T47D (cell line): ENCODE data around the gene C1orf52.
A peak's percentile ranks its signal among the peaks of the same experiment; 100 is the strongest.

Experiments used
- DNase-seq, 2 experiments: peaks; one replicate each; pipeline versions ENCODE4 v3.0.0 to v3.0.0-alpha.2; 2011 to 2012; ENCODE audit warnings: low read depth in 1 of 2, low spot score in 1 of 2
- JUND ChIP-seq: IDR thresholded peaks from 2 replicates; pipeline ENCODE4 v1.6.1; 2012; ENCODE audit warnings: low read depth
- in situ Hi-C: cut with HindIII; loops from 2 replicates; pipeline ENCODE4 v1.10.0; 2016; ENCODE audit warnings: low sequenced_read_pairs, low pct_unique_long_range_greater_than_20kb

C1orf52 gene

DNA sequence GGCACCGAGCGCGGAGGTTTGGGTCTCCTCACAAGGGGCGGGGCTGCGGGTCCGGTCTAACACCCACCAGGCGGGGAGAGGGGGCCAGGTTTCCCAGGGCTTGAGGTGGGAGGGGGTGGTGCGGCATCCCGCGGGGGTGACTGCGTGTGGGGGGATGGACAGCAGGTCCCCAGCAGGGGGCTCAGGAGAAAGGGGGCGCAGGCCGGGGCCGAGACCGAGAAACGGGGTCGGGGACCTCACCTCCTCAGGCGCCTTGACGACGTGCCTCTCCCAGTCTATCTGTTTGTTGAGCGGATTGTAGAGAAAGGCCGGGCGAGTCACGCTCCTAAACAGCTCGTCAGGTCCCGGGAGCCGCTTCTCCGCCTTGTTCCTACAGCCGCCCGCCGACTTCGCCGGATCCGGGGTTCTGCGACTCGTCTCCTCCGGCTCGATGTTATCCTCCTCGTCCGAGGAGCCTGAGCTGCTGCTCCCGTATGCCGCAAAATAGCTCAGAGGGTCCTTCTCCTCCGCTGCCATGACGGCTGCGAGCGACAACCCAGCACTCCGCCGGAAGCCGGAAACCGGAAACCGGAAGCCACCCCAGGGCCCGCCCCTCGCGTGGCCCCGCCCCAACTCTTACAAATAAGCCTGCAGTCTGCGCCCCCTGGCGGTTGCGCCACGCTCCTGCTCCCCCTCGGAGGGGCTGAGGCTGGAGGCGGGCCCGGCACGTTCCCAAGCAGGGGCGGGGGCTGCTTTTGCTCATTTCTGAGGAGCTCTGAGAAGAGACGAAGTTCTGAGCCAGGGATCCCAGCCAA is at the start of gene C1orf52:
Gene C1orf52, minus strand, starts transcription at position 545 of the 794 bp plus-strand sequence. Its CDS starts 29 bp downstream, at position 516.
- DNase-seq = peak; percentile 59 to 89
- in situ Hi-C loops = no loop called here
- TF ChIP-seq JUND = no peak

DNA sequence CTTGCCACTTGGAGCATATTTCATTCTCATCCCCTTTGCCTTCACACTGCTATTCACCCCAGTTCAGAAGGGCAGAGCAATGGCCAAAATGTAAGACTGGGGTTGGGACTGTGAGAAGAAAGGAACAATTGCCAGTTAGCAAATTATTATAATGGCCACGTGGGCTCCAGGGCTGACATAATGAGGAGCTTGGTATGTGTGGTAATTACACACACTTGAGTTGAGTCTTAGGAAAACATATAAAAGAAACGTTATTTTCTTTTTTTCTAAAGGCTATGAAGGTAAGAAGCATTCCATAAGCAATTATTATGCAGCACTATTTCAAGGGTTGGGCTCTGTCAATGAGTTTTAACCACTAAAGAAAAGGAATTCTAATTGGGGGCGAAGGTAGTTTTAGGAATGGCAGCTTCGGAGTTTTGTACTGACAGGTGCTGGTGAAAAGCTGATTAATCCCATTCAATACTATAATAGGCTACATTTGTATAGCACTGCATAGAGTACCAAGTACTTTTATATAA is 49.4 kb upstream of the C1orf52 start:
- TF ChIP-seq JUND = no peak
- no peak for DNase-seq
- in situ Hi-C loops = no loop called here

DNA sequence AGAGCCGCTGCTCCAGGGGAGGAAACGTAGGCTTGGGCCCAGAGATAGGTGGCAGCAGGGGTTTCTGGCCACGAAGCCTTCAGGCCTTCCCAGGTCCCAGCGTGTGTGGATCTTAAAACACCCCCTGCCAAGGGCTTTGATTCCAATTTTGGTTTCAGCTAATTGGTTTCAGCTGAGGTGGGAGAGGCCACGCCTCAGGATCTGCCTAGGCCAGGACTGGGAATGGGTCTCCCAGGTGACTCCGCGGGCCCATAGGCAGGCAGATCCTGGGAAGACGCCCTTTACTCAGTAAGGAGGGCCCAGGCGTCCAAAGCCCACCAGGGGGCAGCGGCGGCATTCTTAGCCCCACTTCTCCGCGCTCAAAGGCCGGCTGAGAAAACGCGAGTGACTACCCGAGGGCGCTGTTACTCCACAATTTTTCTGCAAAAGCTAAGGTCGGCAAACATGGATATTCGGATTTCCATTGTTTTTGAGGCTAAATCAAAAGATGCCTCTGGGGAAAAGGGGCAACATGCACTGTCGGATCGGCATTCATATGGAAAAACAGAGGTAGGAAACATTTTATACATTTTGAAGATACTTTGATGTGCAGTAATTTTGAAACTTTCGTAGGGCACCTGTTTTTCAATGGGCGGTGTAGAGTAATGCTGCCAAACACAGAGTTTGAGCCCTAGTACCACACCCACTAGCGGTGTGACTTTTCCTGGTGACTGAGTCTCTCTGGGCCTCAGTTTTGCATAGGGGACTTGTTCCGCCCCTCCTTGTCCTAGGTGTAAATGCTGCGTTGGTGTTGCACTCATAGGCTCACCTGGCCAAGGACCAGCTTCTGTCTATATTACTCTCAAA is 48.7 kb upstream of the C1orf52 start:
- in situ Hi-C loops = no loop called here
- TF ChIP-seq JUND = no peak
- peak in 1 of 2 experiments; percentile 77 for DNase-seq

DNA sequence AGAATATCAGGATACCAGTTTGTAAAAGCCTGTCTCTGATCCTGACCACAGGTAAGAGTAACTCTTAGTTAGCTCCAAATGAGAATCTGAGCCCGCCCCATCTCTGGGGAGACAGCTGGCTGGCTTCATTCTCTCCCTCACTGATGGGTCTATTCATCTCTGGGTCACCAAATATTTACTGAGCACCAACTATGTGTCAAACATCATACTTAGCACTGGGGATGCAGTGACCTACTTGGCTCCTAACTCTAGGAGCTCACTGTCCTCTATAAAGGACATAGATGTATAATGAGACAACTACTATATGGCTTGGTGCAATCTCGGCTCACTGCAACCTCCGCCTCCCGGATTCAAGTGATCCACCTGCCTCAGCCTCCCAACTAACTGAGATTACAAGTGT is 46.8 kb upstream of the C1orf52 start:
- no peak for TF ChIP-seq JUND
- in situ Hi-C loops = no loop called here
- DNase-seq = no peak

DNA sequence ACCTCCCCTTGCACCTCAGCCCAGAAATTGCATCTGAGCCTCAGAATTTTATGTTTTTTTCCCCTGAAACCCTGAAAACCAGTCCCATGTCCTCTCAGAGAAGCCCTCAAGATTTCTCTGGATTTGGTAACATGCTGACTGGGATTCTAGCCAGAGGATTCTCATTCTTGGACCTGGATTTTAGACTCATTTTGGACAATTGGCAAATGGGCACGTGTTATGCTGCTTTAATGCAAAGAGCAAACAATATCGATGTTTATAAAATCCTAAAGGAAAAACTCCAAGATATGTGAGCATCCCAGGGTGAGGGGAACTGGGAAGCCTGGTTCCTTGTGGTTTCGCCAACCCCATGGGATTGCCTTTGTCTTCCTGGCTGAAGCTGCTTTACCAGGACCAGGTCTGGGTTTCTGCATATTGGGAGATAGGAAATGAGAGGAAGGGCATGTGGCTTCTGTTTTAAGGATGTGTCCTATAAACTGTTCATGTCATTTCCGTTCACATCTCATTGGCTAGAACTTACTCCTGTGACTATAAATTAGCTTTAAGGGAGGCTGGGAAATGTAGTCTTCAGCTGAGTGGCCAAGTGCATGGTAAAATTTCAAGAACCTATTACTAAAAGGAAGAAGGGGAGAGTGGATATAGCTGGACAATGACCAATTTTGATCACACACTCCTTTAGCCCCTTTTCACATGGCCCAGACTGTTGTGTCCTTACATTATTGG is 44.1 kb upstream of the C1orf52 start:
- DNase-seq = peak in 1 of 2 experiments; percentile 32
- in situ Hi-C loops = no loop called here
- TF ChIP-seq JUND = no peak

DNA sequence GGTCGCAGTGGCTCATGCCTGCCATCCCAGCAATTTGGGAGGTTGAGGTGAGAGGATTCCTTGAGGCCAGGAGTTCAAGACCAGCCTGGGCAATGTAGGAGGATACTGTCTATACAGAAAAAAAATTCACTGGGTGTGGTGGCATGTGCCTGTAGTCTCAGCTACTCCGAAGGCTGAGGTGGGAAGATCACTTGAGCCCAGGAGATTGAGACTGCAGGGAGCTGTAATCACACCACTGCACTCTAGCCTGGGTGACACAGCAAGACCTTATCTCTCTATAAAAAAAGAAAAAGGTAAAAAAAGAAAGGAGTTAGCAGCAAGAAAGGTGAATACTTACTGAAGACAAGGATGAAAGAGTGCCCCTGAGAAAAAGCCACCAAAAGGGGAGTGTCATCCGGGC is 40.7 kb upstream of the C1orf52 start:
- no peak for TF ChIP-seq JUND
- in situ Hi-C loops = no loop called here
- DNase-seq = no peak

DNA sequence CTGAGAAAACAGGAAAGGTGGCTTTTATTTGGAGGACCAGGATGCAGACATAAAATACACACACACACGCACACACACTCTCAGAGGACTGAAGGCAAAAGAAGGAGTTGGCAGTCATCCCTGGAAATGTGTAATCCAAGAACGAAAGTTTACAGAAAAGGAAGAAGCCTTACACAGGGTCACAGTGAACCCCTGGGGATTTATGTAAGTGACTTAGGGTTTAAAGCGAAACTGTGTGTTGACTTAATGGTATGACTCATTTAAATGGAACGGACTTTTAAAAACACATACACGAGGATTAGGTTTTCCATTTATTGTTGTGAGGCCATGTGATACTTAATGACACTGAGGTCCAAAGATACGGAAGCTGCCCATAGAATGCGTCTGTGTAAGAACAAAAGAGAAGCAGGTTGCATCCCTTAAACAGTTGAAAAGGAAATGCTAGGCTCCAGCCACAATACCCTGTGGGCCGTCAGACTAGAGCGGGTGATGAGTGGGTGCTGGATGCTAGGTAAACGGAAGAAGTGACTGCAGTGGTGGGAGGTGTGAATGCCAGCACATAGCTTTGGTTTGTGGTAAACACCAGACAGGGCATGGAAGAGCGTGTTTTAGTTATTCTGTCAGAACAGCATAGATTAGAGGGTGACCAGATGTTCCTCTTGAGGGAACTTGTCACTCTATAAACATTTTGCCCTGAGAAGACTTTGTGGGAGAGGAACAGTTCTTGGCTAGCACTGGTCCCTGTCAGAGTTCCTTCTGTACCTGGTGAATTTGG is 38.6 kb upstream of the C1orf52 start:
- peak; percentile 72; the same call in 1 of the 2 replicates for TF ChIP-seq JUND
- DNase-seq = peak; percentile 33 to 97
- in situ Hi-C loops = no loop called here

DNA sequence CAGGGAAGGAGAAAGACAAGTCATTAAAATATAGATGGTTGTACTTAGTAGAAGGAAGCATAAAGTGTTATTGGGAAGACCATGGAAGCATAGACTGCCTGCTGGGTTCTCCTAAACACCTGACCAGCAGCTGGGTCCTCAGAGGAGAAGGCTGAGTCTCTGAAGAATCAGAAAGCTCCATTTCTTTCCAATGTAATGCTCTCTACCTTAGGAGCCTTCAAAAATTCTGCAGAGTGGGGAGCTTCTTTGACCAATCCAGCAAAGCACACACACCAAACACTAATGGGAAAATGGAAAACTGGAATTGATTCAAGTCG is 38.0 kb upstream of the C1orf52 start:
- DNase-seq = no peak

DNA sequence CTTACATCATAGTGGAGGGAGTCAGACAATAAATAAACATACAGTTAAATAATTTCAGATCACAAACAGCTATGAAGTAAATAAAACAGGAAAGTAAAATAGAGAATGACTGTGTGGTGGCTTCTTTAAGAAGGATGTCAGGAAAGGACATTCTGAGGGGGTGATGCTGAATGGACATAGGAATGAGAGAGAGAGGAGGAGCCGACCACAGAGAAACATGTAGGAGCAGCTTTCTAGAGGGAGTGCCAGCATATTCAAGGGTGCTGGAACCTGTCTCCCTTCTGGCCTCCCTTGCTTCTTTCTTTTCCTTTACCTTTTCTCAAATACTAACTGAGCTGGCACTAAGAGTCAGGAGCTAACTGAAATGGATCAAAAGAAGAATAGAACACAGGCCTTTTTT is 37.5 kb upstream of the C1orf52 start:
- DNase-seq = peak in 1 of 2 experiments; percentile 21
- in situ Hi-C loops = no loop called here

More for the DNA sequence above, 38.0 kb upstream of the C1orf52 start:
- no peak for TF ChIP-seq JUND
- in situ Hi-C loops = no loop called here

DNA sequence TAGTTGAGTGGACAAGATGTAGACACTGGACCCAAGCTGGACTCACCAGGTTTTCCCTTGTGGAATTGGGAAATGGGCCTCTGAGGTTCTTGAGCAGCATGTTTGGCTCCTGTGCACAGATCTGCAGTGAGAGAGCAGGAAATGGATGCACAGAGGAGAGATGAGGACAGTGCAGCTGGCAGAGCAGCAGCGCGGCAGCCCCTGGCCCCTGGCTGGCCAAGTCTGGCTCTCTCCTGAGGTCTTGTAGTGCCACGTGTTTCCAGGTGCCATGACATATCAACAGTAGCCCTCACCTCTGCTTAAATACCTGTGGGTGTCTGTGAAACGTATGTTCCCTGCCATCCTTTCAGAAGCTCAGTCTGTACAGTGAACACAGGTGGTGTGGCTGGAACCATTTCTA is 36.2 kb upstream of the C1orf52 start:
- TF ChIP-seq JUND = no peak
- no peak for DNase-seq
- in situ Hi-C loops = no loop called here

More for the DNA sequence above, 37.5 kb upstream of the C1orf52 start:
- TF ChIP-seq JUND = no peak

DNA sequence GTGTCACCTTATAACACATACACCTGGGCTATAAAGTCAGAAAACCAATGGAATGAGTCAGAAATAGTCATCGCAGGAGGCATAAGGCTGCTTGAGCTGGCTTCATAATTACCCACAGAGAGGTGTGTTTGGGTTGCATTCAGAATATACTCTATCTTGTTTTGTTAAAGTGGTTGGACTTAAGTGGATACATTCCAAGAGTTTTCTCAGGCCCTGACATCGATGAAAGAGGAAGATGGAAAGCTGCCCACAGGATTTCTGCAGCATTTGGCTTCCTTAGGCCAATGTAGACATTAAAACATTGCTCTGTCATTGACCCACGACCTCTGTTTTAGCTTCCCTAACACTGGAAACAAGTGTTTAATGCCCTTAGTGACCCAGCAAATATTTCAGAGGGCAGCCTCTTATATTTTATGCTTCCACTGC is 35.6 kb upstream of the C1orf52 start:
- DNase-seq = no peak
- no peak for TF ChIP-seq JUND
- in situ Hi-C loops = no loop called here

DNA sequence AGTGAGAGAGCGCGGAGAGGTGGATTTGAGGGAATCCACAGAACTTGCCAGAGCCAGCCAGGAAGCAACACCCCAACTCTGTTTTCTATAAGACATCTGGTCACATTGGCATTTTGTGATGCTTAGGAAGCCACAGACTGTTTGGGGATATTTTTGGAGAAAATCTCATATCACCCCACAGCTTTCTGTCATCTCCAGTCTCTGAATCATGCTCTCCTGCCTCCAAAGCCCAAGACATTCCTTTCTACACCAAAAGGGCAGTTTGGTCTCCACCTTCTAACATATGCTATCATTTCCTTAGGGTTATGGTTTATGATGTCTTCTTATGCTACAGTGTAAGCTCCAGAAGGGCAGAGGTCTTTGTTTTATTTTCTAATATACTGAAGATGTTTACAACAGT is 31.4 kb upstream of the C1orf52 start:
- no peak for TF ChIP-seq JUND
- in situ Hi-C loops = no loop called here
- no peak for DNase-seq
